Activated CD4-positive, alpha-beta T cell treated with anti-CD3 and anti-CD28 coated beads for 1 hour (primary cell): ENCODE results near the gene KIF20B.
"Not testable (repeated sequence)": the region's sequence is repeated elsewhere in the genome, so short reads cannot be mapped to it uniquely, and the experiment has no call there.

ENCODE experiments used
- DNase-seq: peaks from one replicate; pipeline ENCODE4 v3.0.0-alpha.2; 2020

Gene KIF20B

GRCh38 chr10:89693176-89693575 is 8.2 kb upstream of the KIF20B start:
- DNase-seq, result no peak

- DNase-seq, result no peak
These were observed 6.1 kb upstream of the KIF20B start for GRCh38 chr10:89695307-89695706.

GRCh38 chr10:89697946-89698345 is 3.4 kb upstream of the KIF20B start:
- DNase-seq, result no peak

GRCh38 chr10:89699581-89700064 is 1.8 kb upstream of the KIF20B start:
- no peak for DNase-seq

- no peak for DNase-seq
These were observed 508 bp upstream of the KIF20B start for GRCh38 chr10:89700923-89701241.

- no peak for DNase-seq
These were observed 711 bp downstream of the KIF20B start for GRCh38 chr10:89702121-89702480.

GRCh38 chr10:89705466-89705865 is 4.1 kb downstream of the KIF20B start:
- DNase-seq, result no peak

GRCh38 chr10:89706011-89706410 is 4.6 kb downstream of the KIF20B start:
- no peak for DNase-seq

- DNase-seq, result no peak
These were observed 6.0 kb downstream of the KIF20B start for GRCh38 chr10:89707372-89707771.

GRCh38 chr10:89710753-89711152 is 9.4 kb downstream of the KIF20B start:
- DNase-seq, result no peak

- DNase-seq, result no peak
These were observed 33.2 kb downstream of the KIF20B start for GRCh38 chr10:89734616-89735015.

- DNase-seq, result no peak
These were observed 37.3 kb downstream of the KIF20B start for GRCh38 chr10:89738551-89739209.

- DNase-seq, result no peak
These were observed 39.9 kb downstream of the KIF20B start for GRCh38 chr10:89741126-89741762.

- DNase-seq, result no peak
These were observed 42.6 kb downstream of the KIF20B start for GRCh38 chr10:89744026-89744425.

- DNase-seq, result no peak
These were observed 44.5 kb downstream of the KIF20B start for GRCh38 chr10:89745903-89746302.

- no peak for DNase-seq
These were observed 49.1 kb downstream of the KIF20B start for GRCh38 chr10:89750441-89750840.

GRCh38 chr10:89755374-89755773 is 54.0 kb downstream of the KIF20B start:
- no peak for DNase-seq

- DNase-seq, result no peak
These were observed 58.1 kb downstream of the KIF20B start for GRCh38 chr10:89759531-89759930.

GRCh38 chr10:89763671-89764070 is 62.3 kb downstream of the KIF20B start:
- not testable (repeated sequence) for DNase-seq

GRCh38 chr10:89771684-89772083 is 70.3 kb downstream of the KIF20B start:
- DNase-seq, result no peak

GRCh38 chr10:89773081-89773480 is 71.7 kb downstream of the KIF20B start:
- DNase-seq, result no peak

- no peak for DNase-seq
These were observed 75.3 kb downstream of the KIF20B start for GRCh38 chr10:89776665-89777064.

GRCh38 chr10:89782470-89782869 is 81.1 kb downstream of the KIF20B start:
- no peak for DNase-seq

- DNase-seq, result no peak
These were observed 82.0 kb downstream of the KIF20B start for GRCh38 chr10:89783406-89783805.

GRCh38 chr10:89785095-89785494 is 83.7 kb downstream of the KIF20B start:
- no peak for DNase-seq
